Omental fat pad (tissue), 4 donors: ENCODE data around the gene PER1. TPM values are rescaled to one million over a fixed set of nuclear protein-coding genes. Genes with fewer than 3 reads are reported as not detected.

Source experiments
- ATAC-seq: fragments of 150-250 bp; one replicate; pipeline ENCODE4 v1.9.1; 2016; ENCODE audit warnings: mild to moderate bottlenecking, moderate library complexity; ENCODE audit not compliant: low FRiP score
- DNase-seq: peaks from one replicate; pipeline ENCODE4 v3.0.0-alpha.2; 2019; ENCODE audit warnings: low spot score
- CTCF ChIP-seq, 3 donors: fragments of 450-650 bp; IDR thresholded peaks; one replicate each; pipeline ENCODE4 v1.5.1; 2016 to 2017; ENCODE audit warnings: antibody characterized with exemption in 3 of 3, mild to moderate bottlenecking in 3 of 3, moderate library complexity in 2 of 3
- total RNA-seq, 4 donors: library from RNA; depleted of rRNA; stranded (reverse); fragments of >200 nt; gene quantifications; one replicate each; pipeline ENCODE4 v1.1.0, GENCODE V29; 2016

Gene PER1
- total RNA-seq, 4 donors from 2014 or later = 78.8 to 169 (median 122) TPM

GRCh38 chr17:8142158-8142886 lies 9.9 kb downstream of the PER1 start:
- DNase-seq (no peak), ATAC-seq (no peak)
- no peak for TF ChIP-seq CTCF (IDR thresholded peaks at IDR 0.05)

DNA sequence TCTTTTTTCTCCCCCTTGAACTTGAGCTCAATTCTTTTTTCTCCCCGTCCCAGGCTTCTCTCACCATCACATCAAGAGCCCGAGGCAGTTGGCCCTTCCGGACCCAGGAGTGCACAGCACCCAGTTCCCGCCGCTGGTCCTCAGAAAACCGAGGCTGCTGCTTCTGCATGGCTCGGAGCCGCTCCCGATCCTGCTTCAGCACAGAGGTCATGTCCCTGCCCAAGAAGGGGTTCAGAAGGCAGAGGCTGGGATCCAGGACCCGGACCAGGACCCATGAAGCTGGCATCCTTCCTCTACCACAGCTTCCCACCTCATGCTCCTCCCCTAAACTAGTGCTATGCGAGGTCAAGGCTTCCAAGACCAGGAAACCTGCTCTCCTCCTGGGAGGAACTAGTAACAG lies 10.5 kb downstream of the PER1 start:
- no peak for TF ChIP-seq CTCF (IDR thresholded peaks at IDR 0.05)
- ATAC-seq (no peak), DNase-seq (no peak)

GRCh38 chr17:8141045-8141444 lies 11.2 kb downstream of the PER1 start:
- no peak for TF ChIP-seq CTCF (IDR thresholded peaks at IDR 0.05)
- DNase-seq = no peak
- no peak for ATAC-seq

- ATAC-seq (no peak), DNase-seq (no peak)
- no peak for TF ChIP-seq CTCF (IDR thresholded peaks at IDR 0.05)
Measured at GRCh38 chr17:8140065-8141029, 11.9 kb downstream of the PER1 start.

DNA sequence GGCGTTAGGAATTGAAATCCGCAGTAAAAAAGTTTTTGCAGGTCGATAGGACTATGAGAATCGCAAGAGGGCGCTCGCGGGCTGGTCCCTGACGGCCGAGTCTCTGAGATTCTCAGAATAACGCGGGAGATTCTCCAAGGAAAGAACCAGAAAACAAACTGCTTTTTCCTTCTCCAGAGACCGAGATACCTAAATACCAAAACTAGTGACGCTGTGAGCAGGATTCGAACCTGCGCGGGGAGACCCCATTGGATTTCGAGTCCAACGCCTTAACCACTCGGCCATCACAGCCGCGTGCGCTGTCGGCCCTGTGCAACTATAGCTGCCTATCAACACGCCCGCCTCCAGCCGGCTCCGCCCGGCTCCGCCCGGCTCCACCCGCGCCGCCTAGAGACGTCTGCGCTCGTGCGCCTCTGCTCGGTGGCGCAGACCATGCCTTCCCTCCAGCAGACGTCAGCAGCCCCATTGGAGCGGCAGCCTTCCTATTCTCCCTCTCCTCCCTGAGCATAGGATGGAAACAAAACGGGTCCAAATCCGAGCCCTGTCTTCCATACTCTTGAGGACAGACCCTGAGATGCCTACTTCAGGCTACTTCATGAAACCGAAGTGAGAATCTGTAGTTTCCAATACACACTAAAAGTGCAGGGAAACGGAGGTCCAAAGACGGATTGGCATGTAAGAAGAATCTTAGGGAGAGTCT lies 13.4 kb downstream of the PER1 start:
- peak in 2 of 3 donors; percentile 71 to 73 for TF ChIP-seq CTCF (IDR thresholded peaks at IDR 0.05)
- ATAC-seq (peak; percentile 91), DNase-seq (peak; percentile 70)

GRCh38 chr17:8138374-8138671 lies 13.9 kb downstream of the PER1 start:
- DNase-seq (no peak), ATAC-seq (no peak)
- TF ChIP-seq CTCF (IDR thresholded peaks at IDR 0.05) = no peak
